ENCODE results near the gene PPP1R12C. TPM values are rescaled to one million over a fixed set of nuclear protein-coding genes. Genes with fewer than 3 reads are reported as not detected.

Gene PPP1R12C
- total RNA-seq, 1 experiment from 2014 or later = 136 TPM

- Histone ChIP-seq H4K20me1 (ENCODE audit: low read length) (no peaks in the 10 kb centered on the region), H3F3A (ENCODE audit: low read length, unreplicated experiment) (no peaks in the 10 kb centered on the region), H3K9me3 (ENCODE audit: low read length) (no peaks in the 10 kb centered on the region), H3K4me1 (ENCODE audit: insufficient read depth, low read length) (no peaks in the 10 kb centered on the region), H3K27ac (ENCODE audit: low read length) (no peak overlapping the region), H3K27me3 (ENCODE audit: low read length) (no peaks in the 10 kb centered on the region), H3K4me2 (ENCODE audit: low read length) (no peak overlapping the region), H2AFZ (ENCODE audit: low read length) (no peak overlapping the region), H3K9me2 (replicated peaks; ENCODE audit: low read length) (no peaks in the 10 kb centered on the region), H3K4me3 (ENCODE audit: low read length) (no peak overlapping the region), H3K9ac (ENCODE audit: low read length) (no peak overlapping the region), H3K79me2 (ENCODE audit: low read length) (peaks cover 7% of the 10 kb centered on the region; the same call in 1 of the 2 replicates), H3K36me3 (ENCODE audit: low read depth, low read length) (peaks cover 55% of the 10 kb centered on the region)
- POLR2A ChIA-PET (ENCODE audit: unreplicated experiment) = no interaction called here
- ATAC-seq (no peak), DNase-seq (no peak)
- BruUV-seq (replicated peaks) = no TSS peak
- CTCF ChIA-PET = no interaction called here
- TF ChIP-seq CTCF (conservative IDR thresholded peaks at IDR 0.05; ENCODE audit: low read depth, low read length) = no peak
- no peak for TF ChIP-seq EZH2phosphoT487 (IDR thresholded peaks at IDR 0.05; ENCODE audit: borderline replicate concordance, low read length)
- no peak for TF ChIP-seq EZH2 (IDR thresholded peaks at IDR 0.05; ENCODE audit: low read length, unreplicated experiment)
- intact Hi-C loops (cut with micrococcal nuclease) = no loop called here
Observed at GRCh38 chr19:55046975-55047622, 70.3 kb downstream of the PPP1R12C start.

- Histone ChIP-seq H3K9me2 (replicated peaks; ENCODE audit: low read length) (no peaks in the 10 kb centered on the region), H2AFZ (ENCODE audit: low read length) (no peak overlapping the region), H3K9me3 (ENCODE audit: low read length) (no peaks in the 10 kb centered on the region), H3K27me3 (ENCODE audit: low read length) (no peaks in the 10 kb centered on the region), H3K4me2 (ENCODE audit: low read length) (no peak overlapping the region), H3K27ac (ENCODE audit: low read length) (no peak overlapping the region), H3K4me1 (ENCODE audit: insufficient read depth, low read length) (no peaks in the 10 kb centered on the region), H3K36me3 (ENCODE audit: low read depth, low read length) (peaks cover 52% of the 10 kb centered on the region), H3F3A (ENCODE audit: low read length, unreplicated experiment) (no peaks in the 10 kb centered on the region), H4K20me1 (ENCODE audit: low read length) (no peaks in the 10 kb centered on the region), H3K9ac (ENCODE audit: low read length) (no peak overlapping the region), H3K79me2 (ENCODE audit: low read length) (no peaks in the 10 kb centered on the region), H3K4me3 (ENCODE audit: low read length) (no peak overlapping the region)
- no peak for TF ChIP-seq EZH2 (IDR thresholded peaks at IDR 0.05; ENCODE audit: low read length, unreplicated experiment)
- no peak for TF ChIP-seq EZH2phosphoT487 (IDR thresholded peaks at IDR 0.05; ENCODE audit: borderline replicate concordance, low read length)
- TF ChIP-seq CTCF (conservative IDR thresholded peaks at IDR 0.05; ENCODE audit: low read depth, low read length) = no peak
- intact Hi-C loops (cut with micrococcal nuclease) = no loop called here
- BruUV-seq (replicated peaks) = no TSS peak
- POLR2A ChIA-PET (ENCODE audit: unreplicated experiment) = no interaction called here
- DNase-seq = no peak
- ATAC-seq = no peak
- CTCF ChIA-PET = interaction anchor here (0.6 kb wide), 1 partner anchor 20 kb away, joined by 10 read pairs; no protein-coding TSS in a partner anchor
Observed at GRCh38 chr19:55044771-55045716, 72.4 kb downstream of the PPP1R12C start.
